Naive thymus-derived CD4-positive, alpha-beta T cell (primary cell): Measurements from ENCODE around the gene CHST3. TPM values are rescaled to one million over a fixed set of nuclear protein-coding genes. Genes with fewer than 3 reads are reported as not detected.

Source experiments
- ATAC-seq: fragments of 150-1000 bp; cut with Tn5 transposase; 2 replicates; pipeline ENCODE4 v1.10.0; 2021; ENCODE audit warnings: mild to moderate bottlenecking, moderate library complexity
- CTCF ChIA-PET: fragments of 350-600 bp; sonication (Branson Sonifier 250); formaldehyde crosslinking; loops from one replicate; lab custom pipeline; 2021; ENCODE audit warnings: antibody characterized with exemption; lab: Charles Lee
- POLR2A ChIA-PET: fragments of 350-600 bp; sonication (Branson Sonifier 250); formaldehyde crosslinking; loops from one replicate; lab custom pipeline; 2021; ENCODE audit warnings: antibody characterized with exemption, inconsistent platforms; lab: Charles Lee
- DNase-seq, 9 donors: peaks; one replicate each; pipeline versions ENCODE4 v3.0.0 to v3.0.0-alpha.2; 2020 to 2022; ENCODE audit warnings: mixed read lengths in 1 of 9
- H3K27ac ChIP-seq: one replicate; pipeline ENCODE4 v1.7.0; 2013; ENCODE audit warnings: mild to moderate bottlenecking, low read depth, low read length, moderate library complexity
- H3K27me3 ChIP-seq, 2 donors: one replicate each; pipeline ENCODE4 v1.7.0; 2013; ENCODE audit warnings: low read length in 2 of 2, mild to moderate bottlenecking in 2 of 2, moderate library complexity in 2 of 2; ENCODE audit not compliant: control insufficient read depth in 2 of 2, insufficient read depth in 2 of 2
- H3K36me3 ChIP-seq, 3 experiments: 1 replicate in 2 of 3; 2 replicates in 1 of 3; pipeline ENCODE4 v1.7.0; 2013; ENCODE audit warnings: low read length in 3 of 3, mild to moderate bottlenecking in 3 of 3, moderate library complexity in 1 of 3; ENCODE audit not compliant: insufficient read depth in 3 of 3, control insufficient read depth in 2 of 3
- H3K4me1 ChIP-seq, 2 donors: one replicate each; pipeline ENCODE4 v1.7.0; 2013; ENCODE audit warnings: low read length in 2 of 2, mild to moderate bottlenecking in 2 of 2, moderate library complexity in 1 of 2; ENCODE audit not compliant: control insufficient read depth in 2 of 2, insufficient read depth in 2 of 2
- H3K4me3 ChIP-seq: 2 replicates; pipeline ENCODE4 v1.7.0; 2013; ENCODE audit warnings: mild to moderate bottlenecking, low read length
- H3K9me3 ChIP-seq, 3 experiments: 1 replicate in 2 of 3; 2 replicates in 1 of 3; pipeline ENCODE4 v1.7.0; 2013; ENCODE audit warnings: low read length in 3 of 3; ENCODE audit not compliant: control insufficient read depth in 2 of 3
- H3K27ac Mint-ChIP-seq, 9 donors: one replicate each; pipeline ENCODE4 v1.8.0; 2020 to 2022; ENCODE audit warnings: mixed read lengths in 9 of 9, mild to moderate bottlenecking in 8 of 9, moderate library complexity in 5 of 9, inconsistent platforms in 2 of 9
- H3K27me3 Mint-ChIP-seq, 5 donors: one replicate each; pipeline ENCODE4 v1.8.0; 2021 to 2022; ENCODE audit warnings: mixed read lengths in 5 of 5, mild to moderate bottlenecking in 1 of 5
- H3K36me3 Mint-ChIP-seq, 5 donors: one replicate each; pipeline ENCODE4 v1.8.0; 2020 to 2022; ENCODE audit warnings: mixed read lengths in 5 of 5, mild to moderate bottlenecking in 3 of 5, inconsistent platforms in 1 of 5
- H3K4me1 Mint-ChIP-seq, 7 donors: one replicate each; pipeline ENCODE4 v1.8.0; 2020 to 2022; ENCODE audit warnings: mixed read lengths in 7 of 7, mild to moderate bottlenecking in 3 of 7, inconsistent platforms in 1 of 7
- H3K4me3 Mint-ChIP-seq, 10 donors: one replicate each; pipeline ENCODE4 v1.8.0; 2020 to 2022; ENCODE audit warnings: mild to moderate bottlenecking in 10 of 10, mixed read lengths in 10 of 10, moderate library complexity in 6 of 10, inconsistent platforms in 2 of 10
- H3K9me3 Mint-ChIP-seq, 11 donors: one replicate each; pipeline ENCODE4 v1.8.0; 2020 to 2022; ENCODE audit warnings: mixed read lengths in 11 of 11, mild to moderate bottlenecking in 4 of 11, inconsistent platforms in 1 of 11, moderate library complexity in 1 of 11
- intact Hi-C, 2 donors: fragments of 100-400 bp; cut with micrococcal nuclease; formaldehyde crosslinking; loops; one replicate each; pipeline ENCODE4 v1.15.1; 2023
- polyA plus RNA-seq, 2 donors: library from polyadenylated mRNA; unstranded; fragments of 300-500 nt; fragmentation: Illumina TruSeq; gene quantifications; one replicate each; pipeline ENCODE4 v1.2.3, GENCODE V29; 2021
- total RNA-seq, 6 experiments: library from RNA in 5 of 6; stranded (reverse) in 5 of 6; gene quantifications; 1 replicate in 5 of 6; 2 replicates in 1 of 6; pipeline ENCODE4 v1.2.3 and lab custom pipeline; 2021 to 2026

CHST3 gene
- total and polyA plus RNA-seq, 7 experiments from 2014 or later, result 0.05 TPM; not detected in 6

- Histone ChIP-seq H3K9me3 (no peaks in the 10 kb centered on the region), H3K36me3 (no peaks in the 10 kb centered on the region), H3K27me3 (no peaks in the 10 kb centered on the region), H3K27ac (no peak overlapping the region), H3K4me3 (no peak overlapping the region), H3K4me1 (no peaks in the 10 kb centered on the region)
- Mint-ChIP-seq H3K27ac (no peak overlapping the region), H3K36me3 (no peaks in the 10 kb centered on the region), H3K27me3 (no peaks in the 10 kb centered on the region), H3K4me3 (no peak overlapping the region), H3K9me3 (no peaks in the 10 kb centered on the region), H3K4me1 (peaks cover 0 to 6% (median 0%) of the 10 kb centered on the region in 7 donors)
- CTCF ChIA-PET, result no interaction called here
- POLR2A ChIA-PET, result interaction anchor here (0.5 kb wide), 1 partner anchor 898 kb away, joined by 4 read pairs; no protein-coding TSS in a partner anchor
- intact Hi-C loops, result no loop called here
- no peak for ATAC-seq
- DNase-seq, result no peak
Measured at GRCh38 chr10:71980181-71981014, 16.2 kb downstream of the CHST3 start.

GRCh38 chr10:71981015-71981875, 17.1 kb downstream of the CHST3 start:
- Histone ChIP-seq H3K4me3 (no peak overlapping the region), H3K27me3 (no peaks in the 10 kb centered on the region), H3K27ac (no peak overlapping the region), H3K4me1 (no peaks in the 10 kb centered on the region), H3K36me3 (no peaks in the 10 kb centered on the region), H3K9me3 (no peaks in the 10 kb centered on the region)
- CTCF ChIA-PET, result interaction anchor here (1.0 to 1.9 kb wide), 2 partner anchors 24 to 85 kb away, joined by 3 to 7 read pairs; no protein-coding TSS in a partner anchor
- H3K27ac Mint-ChIP-seq, result no peak overlapping the region
- no peaks in the 10 kb centered on the region for H3K9me3 Mint-ChIP-seq
- ATAC-seq (no peak), DNase-seq (no peak)
- H3K4me3 Mint-ChIP-seq, result no peak overlapping the region
- H3K4me1 Mint-ChIP-seq, result peaks cover 0 to 13% (median 0%) of the 10 kb centered on the region in 7 donors
- H3K27me3 Mint-ChIP-seq, result no peaks in the 10 kb centered on the region
- H3K36me3 Mint-ChIP-seq, result no peaks in the 10 kb centered on the region
- intact Hi-C loops, result no loop called here
- POLR2A ChIA-PET, result no interaction called here

GRCh38 chr10:71981876-71982230, 17.7 kb downstream of the CHST3 start:
- CTCF ChIA-PET, result interaction anchor here (1.0 to 1.9 kb wide), 2 partner anchors 24 to 85 kb away, joined by 3 to 7 read pairs; no protein-coding TSS in a partner anchor
- H3K27ac ChIP-seq, result no peak overlapping the region
- H3K9me3 Mint-ChIP-seq, result no peaks in the 10 kb centered on the region
- DNase-seq (no peak), ATAC-seq (no peak)
- no peak overlapping the region for H3K27ac Mint-ChIP-seq
- peaks cover 0 to 13% (median 0%) of the 10 kb centered on the region in 7 donors for H3K4me1 Mint-ChIP-seq
- no peaks in the 10 kb centered on the region for H3K27me3 Mint-ChIP-seq
- H3K36me3 Mint-ChIP-seq, result no peaks in the 10 kb centered on the region
- no peaks in the 10 kb centered on the region for H3K27me3 ChIP-seq
- no peaks in the 10 kb centered on the region for H3K4me1 ChIP-seq
- intact Hi-C loops, result no loop called here
- H3K9me3 ChIP-seq, result no peaks in the 10 kb centered on the region
- H3K4me3 ChIP-seq, result no peak overlapping the region
- no peak overlapping the region for H3K4me3 Mint-ChIP-seq
- no peaks in the 10 kb centered on the region for H3K36me3 ChIP-seq
- POLR2A ChIA-PET, result no interaction called here

- ChIA-PET CTCF (interaction anchor here (0.6 to 1.9 kb wide), 5 partner anchors 25 to 337 kb away, joined by 3 to 7 read pairs (median 3); no protein-coding TSS in a partner anchor), POLR2A (no interaction called here)
- H3K36me3 Mint-ChIP-seq, result no peaks in the 10 kb centered on the region
- H3K9me3 ChIP-seq, result no peaks in the 10 kb centered on the region
- H3K27ac ChIP-seq, result no peak overlapping the region
- H3K36me3 ChIP-seq, result no peaks in the 10 kb centered on the region
- no peak overlapping the region for H3K4me3 Mint-ChIP-seq
- H3K9me3 Mint-ChIP-seq, result no peaks in the 10 kb centered on the region
- no peak overlapping the region for H3K4me3 ChIP-seq
- H3K4me1 ChIP-seq, result no peaks in the 10 kb centered on the region
- DNase-seq, result no peak
- intact Hi-C loops, result loop anchor here in 1 of 2 donors (1.0 kb wide), 1 partner anchor 86 kb away; no protein-coding TSS in a partner anchor
- no peaks in the 10 kb centered on the region for H3K27me3 ChIP-seq
- H3K4me1 Mint-ChIP-seq, result peaks cover 0 to 13% (median 0%) of the 10 kb centered on the region in 7 donors
- H3K27ac Mint-ChIP-seq, result no peak overlapping the region
- ATAC-seq, result no peak
- H3K27me3 Mint-ChIP-seq, result no peaks in the 10 kb centered on the region
Measured at GRCh38 chr10:71982269-71983178, 18.3 kb downstream of the CHST3 start.

- POLR2A ChIA-PET, result interaction anchor here (0.7 kb wide), 1 partner anchor 11 kb away, joined by 4 read pairs; no protein-coding TSS in a partner anchor
- ATAC-seq, result no peak
- H3K9me3 ChIP-seq, result no peaks in the 10 kb centered on the region
- Mint-ChIP-seq H3K4me3 (no peak overlapping the region), H3K9me3 (no peaks in the 10 kb centered on the region), H3K27ac (no peak overlapping the region), H3K27me3 (peaks cover 0 to 3% (median 0%) of the 10 kb centered on the region in 5 donors), H3K36me3 (no peaks in the 10 kb centered on the region), H3K4me1 (peaks cover 0 to 13% (median 0%) of the 10 kb centered on the region in 7 donors)
- no peaks in the 10 kb centered on the region for H3K4me1 ChIP-seq
- H3K36me3 ChIP-seq, result no peaks in the 10 kb centered on the region
- intact Hi-C loops, result no loop called here
- no peak for DNase-seq
- no peak overlapping the region for H3K4me3 ChIP-seq
- CTCF ChIA-PET, result interaction anchor here (1.6 kb wide), 1 partner anchor 88 kb away, joined by 4 read pairs; no protein-coding TSS in a partner anchor
- H3K27me3 ChIP-seq, result no peaks in the 10 kb centered on the region
- H3K27ac ChIP-seq, result no peak overlapping the region
Measured at GRCh38 chr10:71984126-71984808, 20.1 kb downstream of the CHST3 start.
